ENCODE measurements around the gene RTTN. TPM values are rescaled to one million over a fixed set of nuclear protein-coding genes. Genes with fewer than 3 reads are reported as not detected.

RTTN gene
- total RNA-seq, 2 experiments from 2014 or later: 21.4 to 25.5 TPM

- DNase-seq: no peak
- H3K27me3 Mint-ChIP-seq: no peaks in the 10 kb centered on the region
- H3K9me3 ChIP-seq (ENCODE audit: control insufficient read depth in 1 of 2, insufficient read depth in 1 of 2, low read length in 2 of 2): peaks cover 5 to 29% of the 10 kb centered on the region in 2 experiments
- TF ChIP-seq, protein P1, sequence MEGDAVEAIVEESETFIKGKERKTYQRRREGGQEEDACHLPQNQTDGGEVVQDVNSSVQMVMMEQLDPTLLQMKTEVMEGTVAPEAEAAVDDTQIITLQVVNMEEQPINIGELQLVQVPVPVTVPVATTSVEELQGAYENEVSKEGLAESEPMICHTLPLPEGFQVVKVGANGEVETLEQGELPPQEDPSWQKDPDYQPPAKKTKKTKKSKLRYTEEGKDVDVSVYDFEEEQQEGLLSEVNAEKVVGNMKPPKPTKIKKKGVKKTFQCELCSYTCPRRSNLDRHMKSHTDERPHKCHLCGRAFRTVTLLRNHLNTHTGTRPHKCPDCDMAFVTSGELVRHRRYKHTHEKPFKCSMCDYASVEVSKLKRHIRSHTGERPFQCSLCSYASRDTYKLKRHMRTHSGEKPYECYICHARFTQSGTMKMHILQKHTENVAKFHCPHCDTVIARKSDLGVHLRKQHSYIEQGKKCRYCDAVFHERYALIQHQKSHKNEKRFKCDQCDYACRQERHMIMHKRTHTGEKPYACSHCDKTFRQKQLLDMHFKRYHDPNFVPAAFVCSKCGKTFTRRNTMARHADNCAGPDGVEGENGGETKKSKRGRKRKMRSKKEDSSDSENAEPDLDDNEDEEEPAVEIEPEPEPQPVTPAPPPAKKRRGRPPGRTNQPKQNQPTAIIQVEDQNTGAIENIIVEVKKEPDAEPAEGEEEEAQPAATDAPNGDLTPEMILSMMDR (IDR thresholded peaks at IDR 0.05): no peak
- no peak for ATAC-seq (ENCODE audit: poor library complexity)
- H3K27ac ChIP-seq (ENCODE audit: low read depth in 1 of 2, low read length in 2 of 2): no peak overlapping the region
- ChIA-PET POLR2A (no interaction called here), CTCF (no interaction called here)
- H3K4me3 ChIP-seq (ENCODE audit: low read length): no peak overlapping the region
- no peak overlapping the region for H3K4me3 Mint-ChIP-seq
- intact Hi-C loops (cut with DNase I, micrococcal nuclease): no loop called here
- peaks cover 14% of the 10 kb centered on the region for H3K9me3 Mint-ChIP-seq
- no peak overlapping the region for H3K27ac Mint-ChIP-seq
- H3K36me3 ChIP-seq (ENCODE audit: insufficient read depth, low read length): no peaks in the 10 kb centered on the region
- H3K27me3 ChIP-seq (ENCODE audit: control insufficient read depth in 1 of 2, insufficient read depth in 2 of 2, low read length in 2 of 2): no peaks in the 10 kb centered on the region
- peaks cover 39% of the 10 kb centered on the region for H3K36me3 Mint-ChIP-seq (ENCODE audit: low read depth)
- H3K4me1 ChIP-seq (ENCODE audit: insufficient read depth, low read length): no peaks in the 10 kb centered on the region
- peaks cover 24% of the 10 kb centered on the region for H3K4me1 Mint-ChIP-seq (ENCODE audit: low read depth)
Measured at GRCh38 chr18:69985239-69985638, 220.2 kb downstream of the RTTN start.

DNA sequence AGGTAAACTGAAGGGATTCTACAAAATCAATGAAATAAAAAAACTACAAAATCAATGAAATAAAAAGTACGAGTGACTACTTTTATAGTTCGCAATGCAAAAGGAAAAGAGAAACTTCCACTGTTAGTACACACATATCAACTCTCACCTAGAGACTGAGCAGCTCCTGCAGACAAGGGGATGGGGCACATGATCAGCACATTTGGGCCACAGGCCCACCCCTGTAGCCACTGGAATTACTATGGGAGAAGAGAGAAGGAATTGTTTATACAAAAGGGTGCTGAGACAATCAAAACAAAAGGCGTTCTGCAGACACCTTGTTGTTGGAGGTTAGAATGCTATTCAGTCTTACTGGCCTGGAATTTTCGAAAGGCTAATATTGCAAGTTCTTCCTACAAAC is 223.1 kb downstream of the RTTN start:
- no peaks in the 10 kb centered on the region for H3K27me3 ChIP-seq (ENCODE audit: control insufficient read depth in 1 of 2, insufficient read depth in 2 of 2, low read length in 2 of 2)
- H3K9me3 Mint-ChIP-seq: peaks cover 2% of the 10 kb centered on the region
- TF ChIP-seq, protein P1 (IDR thresholded peaks at IDR 0.05): no peak
- H3K4me1 Mint-ChIP-seq (ENCODE audit: low read depth): peaks cover 31% of the 10 kb centered on the region
- no peak overlapping the region for H3K27ac Mint-ChIP-seq
- intact Hi-C loops (cut with DNase I, micrococcal nuclease): no loop called here
- DNase-seq (no peak), ATAC-seq (ENCODE audit: poor library complexity) (no peak)
- peaks cover 2 to 4% of the 10 kb centered on the region in 2 experiments for H3K9me3 ChIP-seq (ENCODE audit: control insufficient read depth in 1 of 2, insufficient read depth in 1 of 2, low read length in 2 of 2)
- ChIA-PET POLR2A (no interaction called here), CTCF (no interaction called here)
- H3K4me3 ChIP-seq (ENCODE audit: low read length): no peak overlapping the region
- no peak overlapping the region for H3K4me3 Mint-ChIP-seq
- no peaks in the 10 kb centered on the region for H3K36me3 ChIP-seq (ENCODE audit: insufficient read depth, low read length)
- no peaks in the 10 kb centered on the region for H3K4me1 ChIP-seq (ENCODE audit: insufficient read depth, low read length)
- H3K36me3 Mint-ChIP-seq (ENCODE audit: low read depth): peaks cover 31% of the 10 kb centered on the region
- H3K27ac ChIP-seq (ENCODE audit: low read depth in 1 of 2, low read length in 2 of 2): no peak overlapping the region
- H3K27me3 Mint-ChIP-seq: no peaks in the 10 kb centered on the region

DNA sequence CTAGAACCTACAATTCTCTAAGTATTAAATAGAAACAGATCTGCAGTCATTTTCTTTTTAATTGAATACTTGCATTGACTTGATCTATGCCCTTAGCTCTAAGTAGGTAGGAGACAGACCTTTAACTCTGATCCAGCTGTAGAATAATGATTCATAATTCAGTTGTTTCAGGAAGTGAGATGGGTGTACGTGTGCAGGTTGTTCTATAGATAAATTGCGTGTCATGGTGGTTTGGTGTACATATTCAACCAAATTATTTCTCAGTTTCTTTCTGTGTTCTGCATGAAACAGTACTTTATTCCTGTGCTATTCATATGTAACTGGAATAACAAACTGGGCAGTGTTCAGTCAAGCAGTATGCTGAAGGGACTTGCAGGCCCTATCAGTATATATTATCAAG is 223.5 kb downstream of the RTTN start:
- Histone ChIP-seq H3K9me3 (ENCODE audit: control insufficient read depth in 1 of 2, insufficient read depth in 1 of 2, low read length in 2 of 2) (peaks cover 3 to 6% of the 10 kb centered on the region in 2 experiments), H3K27me3 (ENCODE audit: control insufficient read depth in 1 of 2, insufficient read depth in 2 of 2, low read length in 2 of 2) (no peaks in the 10 kb centered on the region), H3K4me1 (ENCODE audit: insufficient read depth, low read length) (no peaks in the 10 kb centered on the region), H3K4me3 (ENCODE audit: low read length) (no peak overlapping the region), H3K27ac (ENCODE audit: low read depth in 1 of 2, low read length in 2 of 2) (no peak overlapping the region), H3K36me3 (ENCODE audit: insufficient read depth, low read length) (no peaks in the 10 kb centered on the region)
- Mint-ChIP-seq H3K4me1 (ENCODE audit: low read depth) (peaks cover 31% of the 10 kb centered on the region), H3K36me3 (ENCODE audit: low read depth) (peaks cover 31% of the 10 kb centered on the region), H3K27me3 (no peaks in the 10 kb centered on the region), H3K27ac (no peak overlapping the region), H3K4me3 (no peak overlapping the region), H3K9me3 (peaks cover 3% of the 10 kb centered on the region)
- POLR2A ChIA-PET: no interaction called here
- no peak for DNase-seq
- no peak for ATAC-seq (ENCODE audit: poor library complexity)
- TF ChIP-seq, protein P1 (IDR thresholded peaks at IDR 0.05): no peak
- CTCF ChIA-PET: no interaction called here
- intact Hi-C loops (cut with DNase I, micrococcal nuclease): no loop called here
